GM06990 (cell line): ENCODE data around the gene HS1BP3.

Experiments used
- DNase-seq: peaks from one replicate; pipeline ENCODE4 v3.0.0-alpha.2; 2011; ENCODE audit not compliant: insufficient read length; ENCODE audit errors: extremely low read depth
- H3K27me3 ChIP-seq: replicated peaks from 2 replicates; pipeline ENCODE4 v1.6.0; 2011; ENCODE audit warnings: low read length; ENCODE audit not compliant: control insufficient read depth, insufficient read depth
- H3K36me3 ChIP-seq: 2 replicates; pipeline ENCODE4 v1.5.1; 2011; ENCODE audit warnings: low read length; ENCODE audit not compliant: control insufficient read depth, insufficient read depth
- H3K4me3 ChIP-seq: replicated peaks from 2 replicates; pipeline ENCODE4 v1.5.1; 2011; ENCODE audit warnings: low read depth, mild to moderate bottlenecking, control low read depth, low read length
- CTCF ChIP-seq: IDR thresholded peaks from 2 replicates; pipeline ENCODE4 v1.5.1; 2011; ENCODE audit warnings: low read length, control low read depth, mild to moderate bottlenecking, inconsistent platforms; ENCODE audit not compliant: insufficient read depth, poor library complexity, severe bottlenecking

Gene HS1BP3

GRCh38 chr2:20633001-20633400, 17.9 kb downstream of the HS1BP3 start:
- no peak for TF ChIP-seq CTCF
- peaks cover under 1% of the 10 kb centered on the region for H3K36me3 ChIP-seq

GRCh38 chr2:20632446-20632990, 18.4 kb downstream of the HS1BP3 start:
- H3K27me3 ChIP-seq = no peaks in the 10 kb centered on the region
- no peak overlapping the region for H3K4me3 ChIP-seq
- no peak for TF ChIP-seq CTCF
- no peaks in the 10 kb centered on the region for H3K36me3 ChIP-seq
- DNase-seq = no peak

More at GRCh38 chr2:20633001-20633400, 17.9 kb downstream of the HS1BP3 start:
- no peak overlapping the region for H3K4me3 ChIP-seq
- DNase-seq = no peak
- H3K27me3 ChIP-seq = no peaks in the 10 kb centered on the region

- no peak for TF ChIP-seq CTCF
- no peaks in the 10 kb centered on the region for H3K36me3 ChIP-seq
- H3K4me3 ChIP-seq = no peak overlapping the region
- no peaks in the 10 kb centered on the region for H3K27me3 ChIP-seq
- no peak for DNase-seq
These were observed 19.1 kb downstream of the HS1BP3 start for GRCh38 chr2:20631617-20632307.

GRCh38 chr2:20630967-20631366, 19.9 kb downstream of the HS1BP3 start:
- H3K27me3 ChIP-seq = no peaks in the 10 kb centered on the region
- H3K4me3 ChIP-seq = no peak overlapping the region
- no peaks in the 10 kb centered on the region for H3K36me3 ChIP-seq
- DNase-seq = no peak
- no peak for TF ChIP-seq CTCF

GRCh38 chr2:20629581-20630171, 21.2 kb downstream of the HS1BP3 start:
- DNase-seq = no peak
- no peak for TF ChIP-seq CTCF
- Histone ChIP-seq H3K36me3 (no peaks in the 10 kb centered on the region), H3K4me3 (no peak overlapping the region), H3K27me3 (no peaks in the 10 kb centered on the region)
